HG02678 (cell line): ENCODE measurements around the gene RPH3AL.
"Not testable (repeated sequence)": the region's sequence is repeated elsewhere in the genome, so short reads cannot be mapped to it uniquely, and the experiment has no call there.

Experiments
- ATAC-seq: cut with Tn5 transposase; IDR thresholded peaks from one replicate; pipeline ENCODE4 v1.9.1; 2021; ENCODE audit warnings: mild to moderate bottlenecking, moderate library complexity; ENCODE audit not compliant: unreplicated experiment

Gene RPH3AL

GRCh38 chr17:379531-380465 is 27.2 kb upstream of the RPH3AL start:
- ATAC-seq, result no peak

DNA sequence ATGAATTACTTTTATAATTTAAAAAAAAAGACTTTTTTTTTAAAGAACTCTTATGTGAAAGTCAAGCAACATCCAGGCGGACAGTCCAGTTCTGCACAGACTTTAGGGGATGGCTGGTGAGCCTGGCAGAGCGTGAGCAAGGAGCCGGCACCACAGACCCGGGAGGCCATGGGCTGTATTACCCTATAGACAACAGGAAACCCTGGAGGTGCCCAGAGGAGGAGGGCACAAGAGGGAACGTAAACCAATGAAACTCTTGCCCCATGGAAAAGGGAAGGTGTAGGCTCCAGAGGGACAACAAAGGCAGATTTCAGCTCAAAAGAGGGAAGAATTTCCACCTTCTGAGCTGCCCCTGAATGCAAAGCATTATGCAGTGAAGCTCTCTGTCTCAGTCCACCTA is 25.5 kb upstream of the RPH3AL start:
- ATAC-seq, result no peak

DNA sequence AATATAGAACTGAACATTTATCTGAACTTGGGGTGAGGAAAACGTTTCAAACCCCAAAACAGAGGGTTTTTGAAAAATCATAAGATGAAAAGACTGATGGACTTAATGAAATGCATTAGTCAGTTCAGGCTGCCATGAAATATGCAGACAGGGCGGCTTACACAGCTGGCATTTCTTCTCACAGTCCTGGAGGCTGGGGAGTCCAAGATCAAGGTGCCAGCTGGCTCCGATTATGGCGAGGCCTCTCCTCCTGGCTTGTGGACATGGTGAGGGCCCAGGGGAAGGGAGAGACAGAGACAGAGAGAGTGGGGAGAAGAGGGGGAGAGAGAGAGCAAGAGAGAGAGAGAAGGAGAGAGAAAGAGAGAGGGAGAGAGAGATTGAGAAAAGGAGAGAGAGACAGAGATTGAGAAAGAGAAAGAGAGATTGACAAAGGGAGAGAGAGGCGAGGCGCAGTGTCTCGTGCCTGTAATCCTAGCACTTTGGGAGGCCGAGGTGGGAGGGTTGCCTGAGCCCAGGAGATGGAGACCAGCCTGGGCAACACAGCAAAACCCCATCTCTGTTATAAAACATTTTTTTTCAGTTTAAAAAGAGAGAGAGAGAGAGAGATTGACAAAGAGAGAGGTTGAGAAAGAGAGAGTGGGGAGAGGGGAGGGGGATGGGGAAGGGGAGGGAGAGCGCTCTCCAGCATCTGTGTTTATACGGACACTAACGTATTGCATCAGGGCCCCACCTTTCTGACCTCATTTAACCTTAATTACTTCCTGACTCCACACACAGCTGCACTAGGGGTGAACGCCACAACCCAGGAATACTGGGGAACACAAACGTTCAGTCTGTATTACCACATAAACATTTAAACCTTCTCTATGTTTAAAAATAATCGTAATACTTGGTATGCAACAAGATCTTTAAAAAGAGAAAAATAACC is 24.6 kb upstream of the RPH3AL start:
- no peak for ATAC-seq

DNA sequence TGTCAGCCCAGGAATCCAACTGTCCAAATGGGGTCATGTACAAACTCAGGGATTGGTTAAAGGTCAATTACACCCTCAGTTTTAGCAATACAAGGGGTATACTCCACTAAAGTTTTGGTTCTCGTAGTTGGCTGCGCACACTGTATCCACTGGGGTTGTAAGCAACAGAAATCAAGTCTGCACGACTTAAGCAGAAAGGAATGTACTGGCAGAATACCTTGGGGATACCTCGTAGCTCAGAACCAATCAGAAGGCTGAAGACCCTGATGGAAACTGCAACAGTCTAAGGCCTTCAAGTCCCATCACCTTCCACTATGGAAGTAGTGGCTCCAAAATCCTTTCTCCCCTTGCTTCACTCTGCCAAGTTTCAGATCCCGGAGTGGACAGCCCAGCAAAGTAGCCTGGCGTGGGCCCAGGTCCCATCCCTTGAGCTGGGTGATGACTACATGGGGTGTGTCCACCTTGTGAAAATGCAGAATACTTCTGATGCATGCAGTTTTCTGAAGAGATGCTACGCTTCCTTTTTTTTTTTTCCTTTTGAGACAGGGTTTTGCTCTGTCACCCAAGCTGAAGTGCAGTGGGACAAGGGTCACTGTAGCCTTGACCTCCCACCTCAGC is 21.1 kb upstream of the RPH3AL start:
- ATAC-seq, result no peak

DNA sequence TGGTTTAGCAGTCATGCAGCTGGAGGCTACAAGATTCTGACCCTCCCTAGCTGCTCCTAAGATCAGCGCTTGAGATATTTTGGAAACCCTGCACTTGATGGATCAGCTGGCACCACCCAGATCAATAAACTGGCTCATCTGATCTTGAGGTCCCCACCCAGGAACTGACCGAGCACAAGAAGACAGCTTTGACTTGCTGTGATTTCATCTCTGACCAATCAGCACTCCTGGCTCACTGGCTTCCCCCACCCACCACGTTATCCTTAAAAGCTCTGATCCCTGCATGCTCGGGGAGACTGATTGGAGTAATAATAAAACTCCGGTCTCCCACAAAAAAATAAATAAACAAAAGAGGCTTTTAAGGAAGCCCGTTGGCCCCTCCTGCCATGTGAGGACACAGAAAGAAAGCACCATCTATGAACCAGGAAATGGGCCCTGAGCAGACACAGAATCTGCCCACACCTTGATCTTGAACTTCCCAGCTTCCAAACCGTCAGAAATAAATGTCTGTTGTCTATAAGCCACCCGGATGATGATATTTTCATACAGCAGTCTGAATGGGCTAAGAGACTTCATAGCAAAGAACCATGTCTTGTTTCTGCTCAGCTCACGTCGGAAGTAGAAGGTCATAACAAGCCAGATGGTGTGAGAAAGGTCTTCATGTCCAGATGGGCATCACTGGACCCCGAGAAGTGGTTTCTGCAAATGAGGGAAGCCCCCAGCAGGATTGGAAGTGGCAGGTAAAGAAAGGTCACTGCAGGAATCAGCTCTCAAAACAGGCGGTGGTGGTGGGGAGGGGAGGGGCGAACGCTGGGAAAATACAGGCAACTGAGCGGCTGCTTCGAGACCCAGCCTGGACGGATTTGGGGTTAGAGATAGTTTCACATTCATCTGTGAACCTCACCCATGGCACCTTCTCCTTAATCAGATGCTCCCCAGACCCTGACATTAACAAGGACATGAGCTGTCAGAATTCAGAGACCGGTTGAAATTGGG is 19.8 kb upstream of the RPH3AL start:
- no peak for ATAC-seq

- no peak for ATAC-seq
Observed at GRCh38 chr17:371583-371982, 19.0 kb upstream of the RPH3AL start.

GRCh38 chr17:367656-368055 is 15.0 kb upstream of the RPH3AL start:
- not testable (repeated sequence) for ATAC-seq

- ATAC-seq, result not testable (repeated sequence)
Observed at GRCh38 chr17:366657-367615, 14.3 kb upstream of the RPH3AL start.

DNA sequence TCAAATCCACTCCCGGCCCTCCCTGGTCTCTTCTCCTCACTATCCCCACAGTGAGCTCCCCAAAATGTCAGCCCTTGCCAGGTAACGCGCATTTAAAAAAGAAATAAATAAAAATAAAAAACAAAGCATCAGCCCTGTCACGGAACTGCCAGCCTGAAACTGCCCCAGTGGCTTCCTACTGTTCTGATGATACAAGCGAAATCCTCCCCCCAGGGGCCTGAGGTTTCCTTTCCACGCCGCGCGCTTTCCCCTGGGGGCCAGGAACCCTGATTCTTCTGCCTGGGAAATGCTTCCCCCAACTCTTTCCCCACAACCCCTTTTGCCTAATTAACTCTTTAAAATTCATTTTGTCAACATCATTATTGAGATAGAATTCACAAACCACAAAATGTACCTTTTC is 12.2 kb upstream of the RPH3AL start:
- ATAC-seq, result no peak

GRCh38 chr17:364308-364707 is 11.7 kb upstream of the RPH3AL start:
- no peak for ATAC-seq

DNA sequence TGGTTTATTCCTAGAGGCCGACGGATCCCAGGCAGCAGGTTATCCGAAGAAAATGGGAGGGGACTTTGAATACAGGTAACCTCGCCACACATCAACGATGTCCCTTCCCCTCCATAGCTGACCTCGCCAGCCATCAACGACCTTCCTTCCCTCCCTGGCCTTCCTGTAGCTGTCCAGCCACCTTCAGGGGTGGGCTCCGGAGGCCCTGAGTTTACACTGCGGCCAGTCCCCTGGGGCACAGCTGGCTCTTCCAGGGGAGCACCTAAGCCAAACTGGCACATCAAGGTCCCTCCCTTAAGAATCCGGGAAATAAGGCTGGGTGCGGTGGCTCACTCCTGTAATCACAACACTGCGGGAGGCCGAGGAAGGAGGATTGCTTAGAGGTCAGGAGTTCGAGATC is 10.1 kb upstream of the RPH3AL start:
- no peak for ATAC-seq

DNA sequence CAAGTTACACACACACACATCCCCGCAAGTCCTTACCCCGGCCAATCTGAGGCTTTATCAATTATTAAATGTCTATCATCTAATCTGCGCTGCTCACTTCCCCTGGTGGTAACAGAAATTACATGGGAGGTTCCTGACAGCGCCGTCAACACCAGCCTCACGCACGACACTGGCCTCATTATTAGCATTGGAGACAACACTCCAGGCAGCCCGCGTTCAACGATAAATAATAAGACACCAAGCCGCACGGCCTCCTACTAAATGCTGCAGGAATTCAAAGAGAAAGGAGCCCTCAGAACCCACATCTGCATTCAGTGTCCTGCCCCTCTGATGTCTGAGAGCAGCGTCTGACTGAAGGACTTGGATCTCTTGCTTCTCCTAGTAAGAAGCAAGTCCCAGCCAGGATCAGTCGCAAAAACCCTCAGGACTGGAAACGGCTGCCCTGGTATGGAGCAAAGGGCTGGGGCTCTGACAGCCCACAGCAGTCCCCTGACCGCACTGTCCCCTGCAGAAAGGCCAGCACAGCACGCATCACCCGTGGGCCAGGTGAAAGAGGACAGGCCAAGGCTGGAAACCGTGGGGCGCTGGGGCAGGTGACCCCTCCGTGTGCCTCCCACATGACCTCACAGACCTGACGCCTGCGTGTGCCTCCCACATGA is 7.6 kb upstream of the RPH3AL start:
- ATAC-seq, result no peak

DNA sequence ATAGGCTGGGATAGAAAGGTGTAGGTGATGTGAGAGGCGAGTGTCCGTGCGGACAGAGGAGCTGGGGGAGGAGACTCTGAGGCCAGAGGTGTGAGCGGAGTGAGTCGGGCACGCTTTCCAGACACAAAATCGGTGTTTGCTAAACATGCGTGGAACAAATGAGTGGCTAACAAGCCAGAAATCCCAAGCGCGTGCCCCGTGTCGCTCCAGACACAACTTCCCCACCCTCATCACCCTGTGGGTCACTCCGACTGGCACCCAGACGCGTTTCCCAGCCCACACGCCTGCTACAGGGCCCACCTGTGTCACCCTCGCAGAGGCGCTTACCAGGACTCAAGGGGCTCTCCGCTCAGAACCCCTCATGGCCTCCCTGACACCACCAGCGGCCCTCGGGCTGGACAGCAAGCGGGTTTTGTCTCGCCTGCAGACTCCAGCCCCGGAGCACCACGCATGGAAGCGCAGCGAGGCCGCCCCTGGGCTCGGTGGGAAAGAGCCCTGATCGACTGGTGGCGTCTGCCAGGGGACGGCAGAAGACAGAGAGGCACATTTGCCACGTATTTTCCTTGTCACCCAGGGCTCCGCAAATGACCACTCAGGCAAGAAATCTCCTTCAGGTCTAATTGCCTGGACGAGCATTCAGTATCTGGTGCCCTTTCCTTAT is 6.0 kb upstream of the RPH3AL start:
- no peak for ATAC-seq

DNA sequence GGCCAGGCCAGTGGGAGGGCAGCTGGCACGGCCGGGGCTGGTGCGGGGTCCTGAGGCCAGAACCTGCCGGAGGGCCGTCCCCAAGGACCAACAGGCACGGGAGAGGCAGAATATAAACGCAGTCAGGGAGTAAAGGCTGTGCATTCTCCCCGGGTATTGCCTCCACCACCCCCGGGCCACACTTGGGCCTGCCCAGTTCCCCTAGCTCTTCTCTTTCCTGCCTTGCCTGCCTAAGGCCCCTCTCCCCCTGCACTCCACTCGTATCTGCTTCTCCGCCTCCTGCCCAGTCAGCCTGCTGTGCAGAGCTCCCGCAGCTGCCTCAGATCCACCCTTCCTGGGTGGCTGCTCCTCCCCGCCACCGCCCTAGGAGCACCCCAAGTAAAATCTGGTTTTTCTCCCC is 5.0 kb upstream of the RPH3AL start:
- no peak for ATAC-seq

- ATAC-seq, result no peak
Observed at GRCh38 chr17:356671-357434, 4.2 kb upstream of the RPH3AL start.

DNA sequence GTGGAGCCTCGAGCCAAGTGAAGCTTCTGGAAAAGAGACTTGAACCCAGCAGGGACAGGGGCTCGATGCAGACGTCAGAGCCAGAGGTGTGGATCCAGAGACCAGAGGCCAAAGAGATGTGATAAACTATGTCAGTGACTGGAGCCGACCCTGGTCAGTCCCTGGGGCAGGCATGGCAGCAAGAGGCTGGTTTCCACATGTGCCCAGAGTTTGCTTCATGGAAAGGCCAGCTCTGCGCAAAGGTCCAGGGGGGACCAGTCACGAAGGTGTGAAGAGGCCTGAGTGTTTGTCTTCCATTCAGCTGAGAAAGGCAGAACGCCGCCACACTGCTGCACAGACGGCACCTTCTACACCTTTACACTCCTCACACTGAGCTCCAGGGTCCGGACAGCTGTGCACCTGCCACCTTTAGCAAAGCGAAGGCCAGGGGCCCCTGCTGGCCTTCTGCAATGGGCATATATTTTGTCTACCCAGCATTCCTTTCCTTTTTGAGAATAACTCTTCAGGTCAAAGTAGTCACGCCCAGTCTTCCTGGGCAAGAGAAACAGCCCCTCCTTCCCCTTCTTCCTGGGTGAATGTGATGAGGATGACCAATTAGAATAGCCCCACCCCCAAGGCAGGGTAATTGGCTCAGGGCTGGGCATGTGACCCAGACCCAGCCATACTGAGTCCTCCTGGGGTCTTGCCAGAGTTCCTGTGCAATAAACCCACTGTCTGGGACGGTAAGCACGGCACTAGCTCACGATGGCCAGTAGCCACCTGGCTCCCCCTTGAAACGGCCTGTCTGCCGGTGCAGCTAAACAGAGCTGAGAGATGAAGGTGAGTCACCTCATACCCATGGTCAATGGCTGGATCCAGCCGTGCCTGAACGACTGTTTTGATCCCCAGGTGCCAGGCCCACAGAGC is 2.3 kb upstream of the RPH3AL start:
- no peak for ATAC-seq
